SU-DHL-6 (cell line): ENCODE results near the gene KANK2.

Experiments used
- CTCF ChIP-seq: fragments of 200-600 bp; sonication (generic); IDR thresholded peaks from one replicate; pipeline ENCODE4 v1.5.1; 2017; ENCODE audit warnings: antibody characterized with exemption, mild to moderate bottlenecking, low read length, moderate library complexity; ENCODE audit not compliant: insufficient read depth, poor library complexity, severe bottlenecking
- EZH2phosphoT487 ChIP-seq: fragments of 200-600 bp; sonication (generic), shearing (Covaris generic); conservative IDR thresholded peaks from 2 replicates; pipeline ENCODE4 v1.6.1; 2018; ENCODE audit warnings: mild to moderate bottlenecking, antibody characterized with exemption, low read length, moderate library complexity, mixed read lengths

- TF ChIP-seq CTCF (no peak), EZH2phosphoT487 (no peak)
These were observed 9.9 kb downstream of the KANK2 start for GRCh38 chr19:11187441-11187840.
